K562 (cell line): Measurements from ENCODE around the gene CREBL2.

ENCODE experiments used
- CTCF ChIP-seq, 3 experiments: IDR thresholded peaks in 2 of 3; conservative IDR thresholded peaks in 1 of 3; 2 replicates each; pipeline ENCODE4 v1.5.1; 2011 to 2012; ENCODE audit warnings: low read length in 3 of 3, mild to moderate bottlenecking in 3 of 3, control low read depth in 2 of 3, improper control_type of control experiment in 1 of 3, inconsistent platforms in 1 of 3, low read depth in 1 of 3, mixed read lengths in 1 of 3, moderate library complexity in 1 of 3; ENCODE audit not compliant: insufficient read depth in 2 of 3
- ZNF12 ChIP-seq: sonication (generic); formaldehyde crosslinking; IDR thresholded peaks from 2 replicates; pipeline ENCODE4 v1.4.0; 2020; ENCODE audit warnings: mild to moderate bottlenecking, missing genetic modification reagents

- TF ChIP-seq CTCF (IDR thresholded peaks at IDR 0.05 in 2 of 3, conservative IDR thresholded peaks at IDR 0.05 in 1 of 3; ENCODE audit: insufficient read depth in 2 of 3, low read depth in 1 of 3, low read length in 3 of 3) = no peak
- TF ChIP-seq ZNF12 (CRISPR knock-in tag) = no peak
Observed at GRCh38 chr12:12613344-12613743, 1.7 kb downstream of the CREBL2 start.
